Measurements from ENCODE around the gene AMN1. TPM values are rescaled to one million over a fixed set of nuclear protein-coding genes. Genes with fewer than 3 reads are reported as not detected.

The AMN1 gene
- total and polyA plus RNA-seq, 2 of the 13 experiments (the other 11 are each of a cell fraction or from before 2014, with no cell fraction given) = 7.5 to 26.5 TPM

DNA sequence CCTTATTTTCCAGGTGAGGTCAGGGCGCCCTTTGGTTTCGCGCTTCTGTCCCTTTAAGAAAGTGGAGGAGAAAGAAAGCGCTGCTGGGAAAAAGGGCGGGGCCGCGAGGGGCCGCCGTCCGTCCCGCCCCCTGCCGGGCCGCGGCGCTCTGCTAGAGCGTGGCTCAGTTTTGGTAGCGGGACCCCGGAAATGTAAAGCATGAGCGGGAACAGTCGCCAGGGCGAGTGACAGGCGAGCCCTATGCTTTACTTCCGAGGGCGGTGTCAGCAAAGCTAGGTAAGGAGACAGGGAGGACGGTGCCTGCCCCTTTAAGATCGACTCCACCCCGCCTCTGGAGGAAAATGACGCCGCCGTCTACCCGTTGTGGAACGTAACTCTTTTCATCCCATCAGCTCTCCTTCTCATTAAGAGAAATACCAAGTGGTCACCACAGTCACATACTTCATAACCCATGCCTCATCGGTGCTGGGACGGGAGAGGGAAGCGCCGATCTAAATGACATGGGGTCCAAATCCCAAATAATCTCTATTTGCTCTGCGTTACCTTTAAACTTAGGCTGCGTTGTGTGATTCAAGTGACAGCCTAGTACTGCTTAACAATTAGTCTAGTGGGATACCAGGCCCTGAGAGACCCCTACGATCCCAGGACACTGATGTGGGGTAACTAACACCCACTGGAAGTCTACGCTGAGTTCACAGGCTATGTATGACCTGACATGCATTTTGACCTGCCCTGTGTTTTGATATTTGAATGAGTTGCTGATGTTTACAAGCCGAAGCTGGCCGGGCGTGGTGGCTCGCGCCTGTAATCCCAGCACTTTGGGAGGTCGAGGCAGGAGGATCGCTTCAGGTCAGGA lies 69.5 kb downstream of the AMN1 start, which contains the start of gene ETFBKMT (continued):
- TF ChIP-seq ZNF572 (CRISPR knock-in tag; IDR thresholded peaks at IDR 0.05) = no peak
- TF ChIP-seq, protein P1, sequence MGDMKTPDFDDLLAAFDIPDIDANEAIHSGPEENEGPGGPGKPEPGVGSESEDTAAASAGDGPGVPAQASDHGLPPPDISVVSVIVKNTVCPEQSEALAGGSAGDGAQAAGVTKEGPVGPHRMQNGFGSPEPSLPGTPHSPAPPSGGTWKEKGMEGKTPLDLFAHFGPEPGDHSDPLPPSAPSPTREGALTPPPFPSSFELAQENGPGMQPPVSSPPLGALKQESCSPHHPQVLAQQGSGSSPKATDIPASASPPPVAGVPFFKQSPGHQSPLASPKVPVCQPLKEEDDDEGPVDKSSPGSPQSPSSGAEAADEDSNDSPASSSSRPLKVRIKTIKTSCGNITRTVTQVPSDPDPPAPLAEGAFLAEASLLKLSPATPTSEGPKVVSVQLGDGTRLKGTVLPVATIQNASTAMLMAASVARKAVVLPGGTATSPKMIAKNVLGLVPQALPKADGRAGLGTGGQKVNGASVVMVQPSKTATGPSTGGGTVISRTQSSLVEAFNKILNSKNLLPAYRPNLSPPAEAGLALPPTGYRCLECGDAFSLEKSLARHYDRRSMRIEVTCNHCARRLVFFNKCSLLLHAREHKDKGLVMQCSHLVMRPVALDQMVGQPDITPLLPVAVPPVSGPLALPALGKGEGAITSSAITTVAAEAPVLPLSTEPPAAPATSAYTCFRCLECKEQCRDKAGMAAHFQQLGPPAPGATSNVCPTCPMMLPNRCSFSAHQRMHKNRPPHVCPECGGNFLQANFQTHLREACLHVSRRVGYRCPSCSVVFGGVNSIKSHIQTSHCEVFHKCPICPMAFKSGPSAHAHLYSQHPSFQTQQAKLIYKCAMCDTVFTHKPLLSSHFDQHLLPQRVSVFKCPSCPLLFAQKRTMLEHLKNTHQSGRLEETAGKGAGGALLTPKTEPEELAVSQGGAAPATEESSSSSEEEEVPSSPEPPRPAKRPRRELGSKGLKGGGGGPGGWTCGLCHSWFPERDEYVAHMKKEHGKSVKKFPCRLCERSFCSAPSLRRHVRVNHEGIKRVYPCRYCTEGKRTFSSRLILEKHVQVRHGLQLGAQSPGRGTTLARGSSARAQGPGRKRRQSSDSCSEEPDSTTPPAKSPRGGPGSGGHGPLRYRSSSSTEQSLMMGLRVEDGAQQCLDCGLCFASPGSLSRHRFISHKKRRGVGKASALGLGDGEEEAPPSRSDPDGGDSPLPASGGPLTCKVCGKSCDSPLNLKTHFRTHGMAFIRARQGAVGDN (CRISPR knock-in tag; IDR thresholded peaks at IDR 0.05) = peak; percentile 88
- peak; percentile 83 for TF ChIP-seq HNRNPLL (IDR thresholded peaks at IDR 0.05; ENCODE audit: low read depth, low read length, poor library complexity, severe bottlenecking)
- TF ChIP-seq, protein P2, sequence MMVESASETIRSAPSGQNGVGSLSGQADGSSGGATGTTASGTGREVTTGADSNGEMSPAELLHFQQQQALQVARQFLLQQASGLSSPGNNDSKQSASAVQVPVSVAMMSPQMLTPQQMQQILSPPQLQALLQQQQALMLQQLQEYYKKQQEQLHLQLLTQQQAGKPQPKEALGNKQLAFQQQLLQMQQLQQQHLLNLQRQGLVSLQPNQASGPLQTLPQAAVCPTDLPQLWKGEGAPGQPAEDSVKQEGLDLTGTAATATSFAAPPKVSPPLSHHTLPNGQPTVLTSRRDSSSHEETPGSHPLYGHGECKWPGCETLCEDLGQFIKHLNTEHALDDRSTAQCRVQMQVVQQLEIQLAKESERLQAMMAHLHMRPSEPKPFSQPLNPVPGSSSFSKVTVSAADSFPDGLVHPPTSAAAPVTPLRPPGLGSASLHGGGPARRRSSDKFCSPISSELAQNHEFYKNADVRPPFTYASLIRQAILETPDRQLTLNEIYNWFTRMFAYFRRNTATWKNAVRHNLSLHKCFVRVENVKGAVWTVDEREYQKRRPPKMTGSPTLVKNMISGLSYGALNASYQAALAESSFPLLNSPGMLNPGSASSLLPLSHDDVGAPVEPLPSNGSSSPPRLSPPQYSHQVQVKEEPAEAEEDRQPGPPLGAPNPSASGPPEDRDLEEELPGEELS (CRISPR knock-in tag; IDR thresholded peaks at IDR 0.05) = peak; percentile 8; the same call in 1 of the 2 replicates
- TF ChIP-seq, protein P3, sequence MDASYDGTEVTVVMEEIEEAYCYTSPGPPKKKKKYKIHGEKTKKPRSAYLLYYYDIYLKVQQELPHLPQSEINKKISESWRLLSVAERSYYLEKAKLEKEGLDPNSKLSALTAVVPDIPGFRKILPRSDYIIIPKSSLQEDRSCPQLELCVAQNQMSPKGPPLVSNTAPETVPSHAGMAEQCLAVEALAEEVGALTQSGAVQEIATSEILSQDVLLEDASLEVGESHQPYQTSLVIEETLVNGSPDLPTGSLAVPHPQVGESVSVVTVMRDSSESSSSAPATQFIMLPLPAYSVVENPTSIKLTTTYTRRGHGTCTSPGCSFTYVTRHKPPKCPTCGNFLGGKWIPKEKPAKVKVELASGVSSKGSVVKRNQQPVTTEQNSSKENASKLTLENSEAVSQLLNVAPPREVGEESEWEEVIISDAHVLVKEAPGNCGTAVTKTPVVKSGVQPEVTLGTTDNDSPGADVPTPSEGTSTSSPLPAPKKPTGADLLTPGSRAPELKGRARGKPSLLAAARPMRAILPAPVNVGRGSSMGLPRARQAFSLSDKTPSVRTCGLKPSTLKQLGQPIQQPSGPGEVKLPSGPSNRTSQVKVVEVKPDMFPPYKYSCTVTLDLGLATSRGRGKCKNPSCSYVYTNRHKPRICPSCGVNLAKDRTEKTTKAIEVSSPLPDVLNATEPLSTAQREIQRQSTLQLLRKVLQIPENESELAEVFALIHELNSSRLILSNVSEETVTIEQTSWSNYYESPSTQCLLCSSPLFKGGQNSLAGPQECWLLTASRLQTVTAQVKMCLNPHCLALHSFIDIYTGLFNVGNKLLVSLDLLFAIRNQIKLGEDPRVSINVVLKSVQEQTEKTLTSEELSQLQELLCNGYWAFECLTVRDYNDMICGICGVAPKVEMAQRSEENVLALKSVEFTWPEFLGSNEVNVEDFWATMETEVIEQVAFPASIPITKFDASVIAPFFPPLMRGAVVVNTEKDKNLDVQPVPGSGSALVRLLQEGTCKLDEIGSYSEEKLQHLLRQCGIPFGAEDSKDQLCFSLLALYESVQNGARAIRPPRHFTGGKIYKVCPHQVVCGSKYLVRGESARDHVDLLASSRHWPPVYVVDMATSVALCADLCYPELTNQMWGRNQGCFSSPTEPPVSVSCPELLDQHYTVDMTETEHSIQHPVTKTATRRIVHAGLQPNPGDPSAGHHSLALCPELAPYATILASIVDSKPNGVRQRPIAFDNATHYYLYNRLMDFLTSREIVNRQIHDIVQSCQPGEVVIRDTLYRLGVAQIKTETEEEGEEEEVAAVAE (CRISPR knock-in tag; IDR thresholded peaks at IDR 0.05; ENCODE audit: borderline replicate concordance) = 0 out of 2 replicates have a peak, but pooled peaks have one; percentile 20
- TF ChIP-seq, protein P4, sequence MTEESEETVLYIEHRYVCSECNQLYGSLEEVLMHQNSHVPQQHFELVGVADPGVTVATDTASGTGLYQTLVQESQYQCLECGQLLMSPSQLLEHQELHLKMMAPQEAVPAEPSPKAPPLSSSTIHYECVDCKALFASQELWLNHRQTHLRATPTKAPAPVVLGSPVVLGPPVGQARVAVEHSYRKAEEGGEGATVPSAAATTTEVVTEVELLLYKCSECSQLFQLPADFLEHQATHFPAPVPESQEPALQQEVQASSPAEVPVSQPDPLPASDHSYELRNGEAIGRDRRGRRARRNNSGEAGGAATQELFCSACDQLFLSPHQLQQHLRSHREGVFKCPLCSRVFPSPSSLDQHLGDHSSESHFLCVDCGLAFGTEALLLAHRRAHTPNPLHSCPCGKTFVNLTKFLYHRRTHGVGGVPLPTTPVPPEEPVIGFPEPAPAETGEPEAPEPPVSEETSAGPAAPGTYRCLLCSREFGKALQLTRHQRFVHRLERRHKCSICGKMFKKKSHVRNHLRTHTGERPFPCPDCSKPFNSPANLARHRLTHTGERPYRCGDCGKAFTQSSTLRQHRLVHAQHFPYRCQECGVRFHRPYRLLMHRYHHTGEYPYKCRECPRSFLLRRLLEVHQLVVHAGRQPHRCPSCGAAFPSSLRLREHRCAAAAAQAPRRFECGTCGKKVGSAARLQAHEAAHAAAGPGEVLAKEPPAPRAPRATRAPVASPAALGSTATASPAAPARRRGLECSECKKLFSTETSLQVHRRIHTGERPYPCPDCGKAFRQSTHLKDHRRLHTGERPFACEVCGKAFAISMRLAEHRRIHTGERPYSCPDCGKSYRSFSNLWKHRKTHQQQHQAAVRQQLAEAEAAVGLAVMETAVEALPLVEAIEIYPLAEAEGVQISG (CRISPR knock-in tag; IDR thresholded peaks at IDR 0.05) = peak; percentile 84; the same call in 1 of the 2 replicates
- TF ChIP-seq HES4 (CRISPR knock-in tag; IDR thresholded peaks at IDR 0.05; ENCODE audit: borderline replicate concordance) = no peak
- TF ChIP-seq ZNF761 (CRISPR knock-in tag; conservative IDR thresholded peaks at IDR 0.05) = no peak
- no peak for TF ChIP-seq SOX13 (IDR thresholded peaks at IDR 0.05)
- peak in 1 of 2 experiments; percentile 50; a peak in 1 of 4 replicates for TF ChIP-seq SOX13 (CRISPR knock-in tag; conservative IDR thresholded peaks at IDR 0.05 in 1 of 2, IDR thresholded peaks at IDR 0.05 in 1 of 2)
- TF ChIP-seq CREB1 (IDR thresholded peaks at IDR 0.05) = peak; percentile 69
- peak; percentile 85 for TF ChIP-seq CREB1 (CRISPR knock-in tag; IDR thresholded peaks at IDR 0.05)
- 0 out of 2 replicates have a peak, but pooled peaks have one; percentile 35 for TF ChIP-seq HOXD1 (CRISPR knock-in tag; IDR thresholded peaks at IDR 0.05)
- TF ChIP-seq SP2 (CRISPR knock-in tag; IDR thresholded peaks at IDR 0.05) = 0 out of 2 replicates have a peak, but pooled peaks have one; percentile 30

Data from HepG2 (cell line).